Breast epithelium (tissue), 4 donors: ENCODE data around the gene TMEM222. TPM values are rescaled to one million over a fixed set of nuclear protein-coding genes. Genes with fewer than 3 reads are reported as not detected.

Experiments used
- DNase-seq, 2 donors: peaks; one replicate each; pipeline ENCODE4 v3.0.0-alpha.2; 2019; ENCODE audit warnings: low spot score in 2 of 2
- H3K27ac ChIP-seq, 2 donors: fragments of 200-600 bp; sonication (generic) in 1 of 2; one replicate each; pipeline ENCODE4 v1.5.1; 2016 to 2019; ENCODE audit warnings: mild to moderate bottlenecking in 1 of 2
- H3K27me3 ChIP-seq, 2 donors: fragments of 200-600 bp; sonication (generic) in 1 of 2; one replicate each; pipeline versions ENCODE4 v1.5.1 to v1.6.0; 2017 to 2019; ENCODE audit warnings: control low read depth in 1 of 2, mild to moderate bottlenecking in 1 of 2
- H3K36me3 ChIP-seq: fragments of 200-600 bp; one replicate; pipeline ENCODE4 v1.5.1; 2019
- H3K4me1 ChIP-seq, 2 donors: fragments of 200-600 bp; sonication (generic); one replicate each; pipeline ENCODE4 v1.5.1; 2016 to 2019; ENCODE audit warnings: control low read depth in 1 of 2
- H3K4me3 ChIP-seq, 3 donors: fragments of 200-600 bp; sonication (generic); 1 replicate in 2 of 3; 2 replicates in 1 of 3; pipeline ENCODE4 v1.5.1; 2016 to 2019; ENCODE audit warnings: mild to moderate bottlenecking in 3 of 3, moderate library complexity in 2 of 3
- H3K9me3 ChIP-seq, 2 donors: fragments of 200-600 bp; sonication (generic) in 1 of 2; one replicate each; pipeline ENCODE4 v1.5.1; 2016 to 2019; ENCODE audit warnings: control low read depth in 1 of 2
- CTCF ChIP-seq, 3 donors: fragments of 450-650 bp; IDR thresholded peaks; one replicate each; pipeline ENCODE4 v1.5.1; 2016 to 2017; ENCODE audit warnings: antibody characterized with exemption in 3 of 3, mild to moderate bottlenecking in 3 of 3, moderate library complexity in 3 of 3
- POLR2A ChIP-seq: fragments of 450-650 bp; IDR thresholded peaks from one replicate; pipeline ENCODE4 v1.6.1; 2016; ENCODE audit warnings: antibody characterized with exemption, mild to moderate bottlenecking, moderate library complexity
- POLR2AphosphoS5 ChIP-seq, 3 donors: sonication (generic); formaldehyde crosslinking; IDR thresholded peaks; one replicate each; pipeline ENCODE4 v1.6.1; 2017; ENCODE audit warnings: antibody characterized with exemption in 3 of 3
- intact Hi-C: fragments of 100-400 bp; cut with DNase I; formaldehyde crosslinking; loops from one replicate; pipeline ENCODE4 v1.15.1; 2023; ENCODE audit warnings: low total_unique reads
- total RNA-seq, 3 donors: library from RNA; depleted of rRNA; stranded (reverse); fragments of >200 nt; gene quantifications; one replicate each; pipeline ENCODE4 v1.1.0, GENCODE V29; 2016

TMEM222 gene
- total RNA-seq, 3 donors from 2014 or later = 20.0 to 28.0 (median 26.5) TPM

DNA sequence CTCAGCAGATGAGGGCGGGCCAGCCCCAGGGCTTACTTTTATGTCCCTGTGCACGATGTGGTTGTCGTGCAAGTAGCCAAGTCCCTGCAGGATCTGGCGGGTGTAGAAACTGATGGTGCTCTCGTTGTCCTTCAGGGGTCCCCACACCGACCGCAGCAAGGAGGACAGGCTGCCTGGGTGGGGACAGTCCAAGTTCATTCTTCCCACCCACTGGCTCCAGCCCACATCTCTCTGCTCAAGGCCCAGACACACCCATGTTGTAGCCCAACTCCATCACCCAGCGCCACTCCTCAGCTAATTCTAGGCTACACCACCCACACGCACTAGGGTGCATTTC lies 37.8 kb downstream of the TMEM222 start:
- Histone ChIP-seq H3K27ac (no peak overlapping the region), H3K36me3 (no peaks in the 10 kb centered on the region), H3K4me3 (no peak overlapping the region), H3K4me1 (peaks cover 0 to 8% of the 10 kb centered on the region in 2 donors), H3K27me3 (no peaks in the 10 kb centered on the region), H3K9me3 (no peaks in the 10 kb centered on the region)
- no peak for DNase-seq
- intact Hi-C loops = loop anchor here (10.0 kb wide), 1 partner anchor 55 kb away; no protein-coding TSS in a partner anchor
- TF ChIP-seq CTCF (IDR thresholded peaks at IDR 0.05) = no peak
- no peak for TF ChIP-seq POLR2AphosphoS5 (IDR thresholded peaks at IDR 0.05)
- TF ChIP-seq POLR2A = no peak

GRCh38 chr1:27360159-27361043 lies 38.4 kb downstream of the TMEM222 start:
- DNase-seq = no peak
- Histone ChIP-seq H3K9me3 (no peaks in the 10 kb centered on the region), H3K27ac (no peak overlapping the region), H3K4me3 (peak overlapping the region in 2 of 3 donors; percentile 10 to 29), H3K27me3 (no peaks in the 10 kb centered on the region), H3K4me1 (peaks cover 0 to 13% of the 10 kb centered on the region in 2 donors), H3K36me3 (no peaks in the 10 kb centered on the region)
- intact Hi-C loops = loop anchor here (10.0 kb wide), 1 partner anchor 56 kb away; no protein-coding TSS in a partner anchor
- TF ChIP-seq POLR2AphosphoS5 (IDR thresholded peaks at IDR 0.05) (no peak), POLR2A (no peak), CTCF (IDR thresholded peaks at IDR 0.05) (no peak)

DNA sequence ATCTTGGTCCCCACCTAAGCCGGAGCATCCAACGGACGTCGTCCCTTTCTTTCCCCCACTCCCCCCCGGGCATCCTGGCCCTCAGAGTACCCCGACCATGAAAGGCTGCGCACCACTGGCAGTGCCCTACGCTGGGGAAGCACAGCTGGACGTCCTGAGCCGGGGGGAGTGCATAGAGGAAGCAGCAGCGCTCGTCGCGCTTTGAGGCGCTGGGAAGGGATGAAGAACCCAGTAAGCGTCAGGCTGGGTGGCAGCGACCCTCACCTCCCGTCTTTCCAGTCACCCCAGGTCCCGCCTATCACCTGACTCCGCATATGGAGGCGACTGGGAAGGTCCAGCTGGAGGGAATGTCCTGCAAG lies 39.1 kb downstream of the TMEM222 start:
- no peak for DNase-seq
- intact Hi-C loops = loop anchor here (10.0 kb wide), 1 partner anchor 56 kb away; no protein-coding TSS in a partner anchor
- Histone ChIP-seq H3K27ac (no peak overlapping the region), H3K4me1 (peaks cover 0 to 13% of the 10 kb centered on the region in 2 donors), H3K27me3 (no peaks in the 10 kb centered on the region), H3K9me3 (no peaks in the 10 kb centered on the region), H3K36me3 (no peaks in the 10 kb centered on the region), H3K4me3 (no peak overlapping the region)
- TF ChIP-seq POLR2AphosphoS5 (IDR thresholded peaks at IDR 0.05) (no peak), CTCF (IDR thresholded peaks at IDR 0.05) (no peak), POLR2A (no peak)

GRCh38 chr1:27361553-27361952 lies 39.6 kb downstream of the TMEM222 start:
- TF ChIP-seq POLR2AphosphoS5 (IDR thresholded peaks at IDR 0.05) (no peak), CTCF (IDR thresholded peaks at IDR 0.05) (no peak), POLR2A (no peak)
- DNase-seq = no peak
- Histone ChIP-seq H3K9me3 (no peaks in the 10 kb centered on the region), H3K4me3 (no peak overlapping the region), H3K4me1 (peaks cover 0 to 13% of the 10 kb centered on the region in 2 donors), H3K36me3 (no peaks in the 10 kb centered on the region), H3K27ac (no peak overlapping the region), H3K27me3 (no peaks in the 10 kb centered on the region)
- intact Hi-C loops = loop anchor here (10.0 kb wide), 1 partner anchor 57 kb away; no protein-coding TSS in a partner anchor
